Prostate gland (tissue), 2 donors: ENCODE results near the gene SPATA24. TPM values are rescaled to one million over a fixed set of nuclear protein-coding genes. Genes with fewer than 3 reads are reported as not detected.

Source experiments
- DNase-seq: peaks from one replicate; pipeline ENCODE4 v3.0.0-alpha.2; 2019; ENCODE audit warnings: low spot score
- H3K27ac ChIP-seq, 2 donors: fragments of 200-600 bp; sonication (generic); 2 replicates each; pipeline ENCODE4 v1.5.1; 2017 to 2019
- H3K27me3 ChIP-seq: fragments of 200-600 bp; sonication (generic); replicated peaks from 2 replicates; pipeline ENCODE4 v1.5.1; 2019; ENCODE audit not compliant: insufficient read depth
- H3K36me3 ChIP-seq, 2 donors: fragments of 200-600 bp; sonication (generic); 1 replicate in 1 of 2; 2 replicates in 1 of 2; pipeline versions ENCODE4 v1.5.1 to v1.8.1; 2017 to 2019
- H3K4me1 ChIP-seq: fragments of 200-600 bp; sonication (generic); replicated peaks from 2 replicates; pipeline ENCODE4 v1.5.1; 2019
- H3K4me3 ChIP-seq, 2 donors: fragments of 200-600 bp; sonication (generic); 2 replicates each; pipeline ENCODE4 v1.5.1; 2017 to 2019
- H3K9me3 ChIP-seq: fragments of 200-600 bp; sonication (generic); 2 replicates; pipeline ENCODE4 v1.5.1; 2017
- CTCF ChIP-seq, 4 experiments: fragments of 200-600 bp in 2 of 4; fragments of 450-650 bp in 2 of 4; sonication (generic) in 2 of 4; IDR thresholded peaks; 1 replicate in 3 of 4; 2 replicates in 1 of 4; pipeline ENCODE4 v1.5.1; 2016 to 2019; ENCODE audit warnings: antibody characterized with exemption in 4 of 4, mild to moderate bottlenecking in 2 of 4, moderate library complexity in 2 of 4
- POLR2A ChIP-seq: fragments of 450-650 bp; IDR thresholded peaks from one replicate; pipeline ENCODE4 v1.6.1; 2016; ENCODE audit warnings: antibody characterized with exemption, mild to moderate bottlenecking
- POLR2AphosphoS5 ChIP-seq: sonication (generic); formaldehyde crosslinking; IDR thresholded peaks from one replicate; pipeline ENCODE4 v1.6.1; 2017; ENCODE audit warnings: antibody characterized with exemption
- WGBS: methylation state at CpG from one replicate; pipeline ENCODE4 v1.1.5; 2018; 5-methylcytosine and 5-hydroxymethylcytosine counted together
- intact Hi-C: fragments of 100-400 bp; cut with DNase I; formaldehyde crosslinking; loops from one replicate; pipeline ENCODE4 v1.14.2; 2022
- total RNA-seq, 2 donors: library from RNA; depleted of rRNA; stranded (reverse); fragments of >200 nt; gene quantifications; one replicate each; pipeline ENCODE4 v1.1.0, GENCODE V29; 2016

SPATA24 gene
- total RNA-seq, 2 donors from 2014 or later = 4.4 to 27.3 TPM

GRCh38 chr5:139384591-139385051, 19.3 kb downstream of the SPATA24 start:
- DNase-seq = no peak
- no peaks in the 10 kb centered on the region for H3K9me3 ChIP-seq
- H3K4me1 ChIP-seq = peaks cover 24% of the 10 kb centered on the region
- intact Hi-C loops = no loop called here
- TF ChIP-seq CTCF (IDR thresholded peaks at IDR 0.05) = no peak
- no peak for TF ChIP-seq POLR2A
- no peak for TF ChIP-seq POLR2AphosphoS5
- no peaks in the 10 kb centered on the region for H3K36me3 ChIP-seq
- H3K27ac ChIP-seq = peak overlapping the region; percentile 77 to 79
- 65% methylated on average over 9 of the region's 9 CpGs for WGBS
- peak overlapping the region in 1 of 2 donors; percentile 19 for H3K4me3 ChIP-seq
- H3K27me3 ChIP-seq = no peaks in the 10 kb centered on the region

- TF ChIP-seq POLR2AphosphoS5 (peak; percentile 61), CTCF (IDR thresholded peaks at IDR 0.05) (peak in 1 of 4 experiments; percentile 16), POLR2A (no peak)
- Histone ChIP-seq H3K36me3 (no peaks in the 10 kb centered on the region), H3K9me3 (no peaks in the 10 kb centered on the region), H3K27me3 (no peaks in the 10 kb centered on the region), H3K4me3 (peak overlapping the region in 1 of 2 donors; percentile 19), H3K27ac (peak overlapping the region; percentile 77 to 79), H3K4me1 (peaks cover 23% of the 10 kb centered on the region)
- 60% methylated on average over 7 of the region's 7 CpGs for WGBS
- DNase-seq = peak; percentile 69
- intact Hi-C loops = no loop called here
These were observed 19.8 kb downstream of the SPATA24 start for GRCh38 chr5:139383993-139384590.

- 53% methylated on average over 10 of the region's 10 CpGs for WGBS
- Histone ChIP-seq H3K27ac (peak within 1 kb of the TSS; percentile 77 to 79), H3K27me3 (no peaks in the 10 kb centered on the region), H3K4me3 (peak within 1 kb of the TSS in 1 of 2 donors; percentile 19), H3K36me3 (no peaks in the 10 kb centered on the region), H3K9me3 (no peaks in the 10 kb centered on the region), H3K4me1 (peaks cover 20% of the 10 kb centered on the region)
- TF ChIP-seq POLR2AphosphoS5 = no peak
- no peak for TF ChIP-seq CTCF (IDR thresholded peaks at IDR 0.05)
- no peak for TF ChIP-seq POLR2A
- intact Hi-C loops = no loop called here
- DNase-seq = no peak
These were observed 20.5 kb downstream of the SPATA24 start, which contains the start of gene SLC23A1 for GRCh38 chr5:139383275-139383992. SLC23A1 (minus strand) TSS chr5:139383297; CDS start chr5:139383253, 44 bp downstream.

- WGBS = 56% methylated on average over 3 of the region's 3 CpGs
- peaks cover 16% of the 10 kb centered on the region for H3K4me1 ChIP-seq
- intact Hi-C loops = no loop called here
- no peak overlapping the region for H3K4me3 ChIP-seq
- no peaks in the 10 kb centered on the region for H3K27me3 ChIP-seq
- DNase-seq = no peak
- no peaks in the 10 kb centered on the region for H3K9me3 ChIP-seq
- TF ChIP-seq CTCF (IDR thresholded peaks at IDR 0.05) (no peak), POLR2A (no peak), POLR2AphosphoS5 (no peak)
- no peak overlapping the region for H3K27ac ChIP-seq
- no peaks in the 10 kb centered on the region for H3K36me3 ChIP-seq
These were observed 21.1 kb downstream of the SPATA24 start for GRCh38 chr5:139382807-139383206.
